ENCODE data around the gene FILIP1. TPM values are rescaled to one million over a fixed set of nuclear protein-coding genes. Genes with fewer than 3 reads are reported as not detected.

FILIP1 gene
- total and polyA plus RNA-seq, 2 of the 8 experiments (the other 6 are each of a cell fraction or from before 2014, with no cell fraction given), result 2.4 to 5.7 TPM

DNA sequence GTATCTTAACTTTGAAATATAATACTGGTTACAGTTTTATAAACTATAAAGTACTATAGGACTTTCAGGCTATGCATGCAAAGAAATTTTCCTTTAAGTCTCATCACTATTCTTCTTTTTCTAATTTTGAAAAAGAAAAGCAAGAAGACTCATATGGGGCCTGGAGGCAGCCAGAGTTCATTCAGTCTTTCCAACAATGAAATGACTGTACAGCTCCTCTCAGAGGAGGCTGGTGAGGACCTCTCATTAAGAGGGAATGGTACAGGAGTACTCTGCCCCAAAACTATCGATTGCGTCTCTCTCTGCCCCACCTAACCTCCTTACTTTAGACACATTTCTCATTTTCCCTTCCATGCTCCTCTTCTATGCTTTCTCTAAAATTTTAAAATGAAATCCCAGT is 66.3 kb downstream of the FILIP1 start:
- no peak overlapping the region for H4K5ac ChIP-seq (ENCODE audit: insufficient read length, low read depth, low read length)
- POLR2A ChIA-PET (ENCODE audit: partially characterized antibody), result no interaction called here
- H2AK5ac ChIP-seq (ENCODE audit: low read depth, low read length), result no peak overlapping the region
- no peak overlapping the region for H2BK12ac ChIP-seq (ENCODE audit: low read depth, low read length)
- no peaks in the 10 kb centered on the region for H3K23me2 ChIP-seq (ENCODE audit: low read depth, low read length)
- H3K14ac ChIP-seq (ENCODE audit: insufficient read length), result no peak overlapping the region
- DNase-seq (ENCODE audit: low read depth in 1 of 2, low spot score in 2 of 2) (no peak), FAIRE-seq (no peak)
- peaks cover 0 to 3% (median 0%) of the 10 kb centered on the region in 4 experiments; a peak in 1 of 7 replicates for H3K4me1 ChIP-seq (replicated peaks in 1 of 4; ENCODE audit: control insufficient read depth in 3 of 4, insufficient read depth in 4 of 4, low read length in 3 of 4)
- H3K56ac ChIP-seq (replicated peaks; ENCODE audit: insufficient read length, low read depth, low read length), result no peak overlapping the region
- no peaks in the 10 kb centered on the region for H3K79me1 ChIP-seq (ENCODE audit: low read depth, low read length)
- no peaks in the 10 kb centered on the region for H4K20me1 ChIP-seq (replicated peaks in 1 of 2; ENCODE audit: control insufficient read depth in 1 of 2, insufficient read depth in 2 of 2, low read length in 2 of 2)
- H3K36me3 ChIP-seq (ENCODE audit: control insufficient read depth in 2 of 4, insufficient read depth in 4 of 4, low read length in 3 of 4), result no peaks in the 10 kb centered on the region
- no peak overlapping the region for H4K8ac ChIP-seq (ENCODE audit: extremely low read depth, insufficient read depth, low read length)
- no peak overlapping the region for H2AFZ ChIP-seq (ENCODE audit: low read length)
- no peak overlapping the region for H4K91ac ChIP-seq (replicated peaks; ENCODE audit: insufficient read length, low read length)
- no peak overlapping the region for H3K4me2 ChIP-seq (ENCODE audit: insufficient read depth in 1 of 2, low read depth in 2 of 2, low read length in 2 of 2)
- CTCF ChIA-PET (ENCODE audit: partially characterized antibody), result no interaction called here
- no peak overlapping the region for H3K27ac ChIP-seq (ENCODE audit: low read depth, low read length)
- no peaks in the 10 kb centered on the region for H3K9me3 ChIP-seq (ENCODE audit: insufficient read depth in 2 of 2, low read depth in 1 of 2, low read length in 1 of 2)
- H2BK20ac ChIP-seq (ENCODE audit: low read length), result no peak overlapping the region
- no peak overlapping the region for H2BK120ac ChIP-seq (replicated peaks; ENCODE audit: low read depth, low read length)
- no peak overlapping the region for H3K4ac ChIP-seq (replicated peaks; ENCODE audit: insufficient read length, low read depth, low read length)
- H2BK5ac ChIP-seq (ENCODE audit: low read depth, low read length), result no peak overlapping the region
- 91% methylated on average over 2 of the region's 2 CpGs; no CpG with 5 or more reads in 1 of the 2 experiments for WGBS, 2 experiments (ENCODE audit: extremely low coverage in 1 of 2, insufficient coverage in 1 of 2, insufficient read length in 1 of 2, insufficient replicate concordance in 2 of 2, low coverage in 1 of 2, low lambda C conversion rate in 2 of 2, missing lambda C conversion rate in 1 of 2)
- no peak overlapping the region for H3K23ac ChIP-seq (ENCODE audit: insufficient read length)
- no peak overlapping the region for H3K4me3 ChIP-seq (ENCODE audit: extremely low read depth in 1 of 4, insufficient read depth in 2 of 4, low read depth in 3 of 4, low read length in 4 of 4)
- H3K18ac ChIP-seq (ENCODE audit: extremely low read depth, low read length), result no peak overlapping the region
- no peaks in the 10 kb centered on the region for H3K79me2 ChIP-seq (ENCODE audit: control insufficient read depth in 1 of 2, insufficient read depth in 2 of 2, low read length in 2 of 2)
- H3K27me3 ChIP-seq (replicated peaks in 1 of 4; ENCODE audit: control insufficient read depth in 3 of 4, extremely low read depth in 1 of 4, insufficient read depth in 3 of 4, low read length in 3 of 4), result no peaks in the 10 kb centered on the region
- H3K9ac ChIP-seq (replicated peaks in 1 of 4; ENCODE audit: extremely low read depth in 1 of 4, low read depth in 3 of 4, low read length in 3 of 4), result no peak overlapping the region
- no peak overlapping the region for H2BK15ac ChIP-seq (ENCODE audit: low read length)
- TF ChIP-seq, protein P1, sequence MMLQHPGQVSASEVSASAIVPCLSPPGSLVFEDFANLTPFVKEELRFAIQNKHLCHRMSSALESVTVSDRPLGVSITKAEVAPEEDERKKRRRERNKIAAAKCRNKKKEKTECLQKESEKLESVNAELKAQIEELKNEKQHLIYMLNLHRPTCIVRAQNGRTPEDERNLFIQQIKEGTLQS (IDR thresholded peaks at IDR 0.05; ENCODE audit: insufficient read depth, low read depth, low read length), result no peak
- TF ChIP-seq TAF1 (IDR thresholded peaks at IDR 0.05; ENCODE audit: low read depth, low read length) (no peak), KDM5A (IDR thresholded peaks at IDR 0.05; ENCODE audit: low read length) (no peak), SUZ12 (IDR thresholded peaks at IDR 0.05; ENCODE audit: low read length) (no peak), KDM1A (IDR thresholded peaks at IDR 0.05; ENCODE audit: borderline replicate concordance, low read length) (no peak), SP1 (IDR thresholded peaks at IDR 0.05; ENCODE audit: low read depth, low read length) (no peak), EZH2 (IDR thresholded peaks at IDR 0.05; ENCODE audit: low read depth, low read length, severe bottlenecking) (no peak), SP2 (IDR thresholded peaks at IDR 0.05; ENCODE audit: low read length) (no peak), RNF2 (IDR thresholded peaks at IDR 0.05; ENCODE audit: borderline replicate concordance, low read depth, low read length, missing control alignments, poor library complexity, severe bottlenecking) (no peak), POU5F1 (IDR thresholded peaks at IDR 0.05; ENCODE audit: low read depth, low read length) (no peak), ZNF274 (IDR thresholded peaks at IDR 0.05; ENCODE audit: borderline replicate concordance, extremely low read depth, low read length) (no peak), BRCA1 (IDR thresholded peaks at IDR 0.05; ENCODE audit: low read depth, low read length) (no peak), CHD1 (IDR thresholded peaks at IDR 0.05; ENCODE audit: low read depth, low read length) (no peak)
- TF ChIP-seq, protein P2, sequence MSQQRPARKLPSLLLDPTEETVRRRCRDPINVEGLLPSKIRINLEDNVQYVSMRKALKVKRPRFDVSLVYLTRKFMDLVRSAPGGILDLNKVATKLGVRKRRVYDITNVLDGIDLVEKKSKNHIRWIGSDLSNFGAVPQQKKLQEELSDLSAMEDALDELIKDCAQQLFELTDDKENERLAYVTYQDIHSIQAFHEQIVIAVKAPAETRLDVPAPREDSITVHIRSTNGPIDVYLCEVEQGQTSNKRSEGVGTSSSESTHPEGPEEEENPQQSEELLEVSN (IDR thresholded peaks at IDR 0.05), result no peak

Data from H1 (cell line).